ENCODE data around the gene C22orf15. TPM values are rescaled to one million over a fixed set of nuclear protein-coding genes. Genes with fewer than 3 reads are reported as not detected.

The C22orf15 gene
- total and polyA plus RNA-seq, 9 of the 15 experiments (the other 6 are each of a cell fraction or from before 2014, with no cell fraction given): 0.07 TPM; not detected in 8

- TF ChIP-seq DACH1 (IDR thresholded peaks at IDR 0.05; ENCODE audit: partially characterized antibody) (no peak), CREBBP (IDR thresholded peaks at IDR 0.05; ENCODE audit: low read depth, low read length) (no peak), ZNF282 (CRISPR knock-in tag; IDR thresholded peaks at IDR 0.05) (no peak), DNMT1 (IDR thresholded peaks at IDR 0.05) (no peak), ZBTB7A (IDR thresholded peaks at IDR 0.05; ENCODE audit: borderline replicate concordance, control insufficient read depth, low read depth, low read length) (peak; percentile 64; the same call in 1 of the 2 replicates), GABPB1 (CRISPR knock-in tag; IDR thresholded peaks at IDR 0.05) (no peak), L3MBTL2 (IDR thresholded peaks at IDR 0.05) (0 out of 2 replicates have a peak, but pooled peaks have one; percentile 8), STAT5B (CRISPR knock-in tag; IDR thresholded peaks at IDR 0.05) (no peak), ZNF586 (CRISPR knock-in tag; conservative IDR thresholded peaks at IDR 0.05) (no peak), ZKSCAN3 (CRISPR knock-in tag; IDR thresholded peaks at IDR 0.05) (no peak), FOXJ3 (CRISPR knock-in tag; IDR thresholded peaks at IDR 0.05) (no peak), JUNB (CRISPR knock-in tag; conservative IDR thresholded peaks at IDR 0.05) (no peak), ARID3B (CRISPR knock-in tag; IDR thresholded peaks at IDR 0.05; ENCODE audit: borderline replicate concordance) (no peak), MEF2D (tag; conservative IDR thresholded peaks at IDR 0.05; ENCODE audit: low read depth) (no peak), POLR3A (IDR thresholded peaks at IDR 0.05; ENCODE audit: borderline replicate concordance, extremely low read depth, insufficient read depth, insufficient read length) (peak; percentile 72), COPS2 (conservative IDR thresholded peaks at IDR 0.05) (no peak), MTA2 (IDR thresholded peaks at IDR 0.05; ENCODE audit: low read depth) (no peak), ARNT (IDR thresholded peaks at IDR 0.05) (no peak), NFYB (IDR thresholded peaks at IDR 0.05; ENCODE audit: extremely low read depth, insufficient read length) (no peak), ZC3H8 (IDR thresholded peaks at IDR 0.05) (no peak), KAT7 (CRISPR knock-in tag; IDR thresholded peaks at IDR 0.05; ENCODE audit: borderline replicate concordance) (no peak), PPARD (CRISPR knock-in tag; IDR thresholded peaks at IDR 0.05) (no peak)
Measured at GRCh38 chr22:23751441-23751996, 11.3 kb upstream of the C22orf15 start (continued).
